Measurements from ENCODE around the gene POLL. TPM values are rescaled to one million over a fixed set of nuclear protein-coding genes. Genes with fewer than 3 reads are reported as not detected.
A peak's percentile ranks its signal among the peaks of the same experiment; 100 is the strongest.

Gene POLL
- total and polyA plus RNA-seq, 2 experiments from 2014 or later = 16.8 to 17.7 TPM

- H3K79me2 ChIP-seq = no peaks in the 10 kb centered on the region
- DNase-seq (ENCODE audit: low spot score) = peak; percentile 82
- WGBS (ENCODE audit: low lambda C conversion rate, missing lambda C conversion rate) = 40% methylated on average over 6 of the region's 6 CpGs
- no peak overlapping the region for H2AFZ ChIP-seq
- H3K36me3 ChIP-seq (replicated peaks; ENCODE audit: insufficient read depth, low read depth) = no peaks in the 10 kb centered on the region
- H3K4me2 ChIP-seq = no peak overlapping the region
- no peaks in the 10 kb centered on the region for H3K9me2 ChIP-seq (replicated peaks; ENCODE audit: insufficient read depth)
- H3K4me3 ChIP-seq = no peak overlapping the region
- H3K27ac ChIP-seq = no peak overlapping the region
- H4K20me1 ChIP-seq (ENCODE audit: insufficient read depth, poor library complexity, severe bottlenecking) = no peaks in the 10 kb centered on the region
- TF ChIP-seq CTCF (IDR thresholded peaks at IDR 0.05; ENCODE audit: poor library complexity) (peak; percentile 76), EZH2phosphoT487 (IDR thresholded peaks at IDR 0.05; ENCODE audit: low read depth, severe bottlenecking, unreplicated experiment) (no peak)
- H3K27me3 ChIP-seq = no peaks in the 10 kb centered on the region
- H3K9me3 ChIP-seq (ENCODE audit: low read depth) = no peaks in the 10 kb centered on the region
- no peaks in the 10 kb centered on the region for H3K4me1 ChIP-seq (ENCODE audit: insufficient read depth)
These were observed 14.8 kb upstream of the POLL start for GRCh38 chr10:101602761-101603398.

DNA sequence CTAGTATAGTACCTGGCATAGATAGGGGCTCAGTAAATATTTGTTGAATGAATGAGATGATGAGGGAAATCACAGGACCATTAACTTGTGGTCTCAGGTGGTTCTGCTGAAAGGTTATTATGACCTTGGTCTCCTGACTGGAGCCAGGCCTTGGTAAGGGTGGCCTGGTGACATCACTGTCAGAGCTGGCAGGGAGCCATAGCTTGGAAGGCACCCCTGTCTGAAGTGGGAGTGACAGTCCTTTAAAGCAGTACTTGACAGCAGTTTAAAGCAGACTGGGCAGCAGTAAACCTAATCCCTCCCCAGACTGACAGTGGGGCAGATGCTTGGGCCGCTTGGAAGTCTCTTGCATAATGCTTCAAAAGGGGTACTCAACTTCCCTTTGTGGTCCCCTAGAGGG is 13.5 kb upstream of the POLL start:
- H3K9me3 ChIP-seq (ENCODE audit: low read depth) = no peaks in the 10 kb centered on the region
- H3K27me3 ChIP-seq = no peaks in the 10 kb centered on the region
- DNase-seq (ENCODE audit: low spot score) = no peak
- WGBS (ENCODE audit: low lambda C conversion rate, missing lambda C conversion rate) = 89% methylated on average over 1 of the region's 1 CpG
- no peak overlapping the region for H3K4me3 ChIP-seq
- no peaks in the 10 kb centered on the region for H4K20me1 ChIP-seq (ENCODE audit: insufficient read depth, poor library complexity, severe bottlenecking)
- no peaks in the 10 kb centered on the region for H3K9me2 ChIP-seq (replicated peaks; ENCODE audit: insufficient read depth)
- H3K4me2 ChIP-seq = no peak overlapping the region
- no peak overlapping the region for H3K27ac ChIP-seq
- H3K36me3 ChIP-seq (replicated peaks; ENCODE audit: insufficient read depth, low read depth) = no peaks in the 10 kb centered on the region
- H3K79me2 ChIP-seq = no peaks in the 10 kb centered on the region
- H3K4me1 ChIP-seq (ENCODE audit: insufficient read depth) = no peaks in the 10 kb centered on the region
- H2AFZ ChIP-seq = no peak overlapping the region
- no peak for TF ChIP-seq CTCF (IDR thresholded peaks at IDR 0.05; ENCODE audit: poor library complexity)
- no peak for TF ChIP-seq EZH2 (IDR thresholded peaks at IDR 0.05; ENCODE audit: borderline replicate concordance)
- TF ChIP-seq EZH2phosphoT487 (IDR thresholded peaks at IDR 0.05; ENCODE audit: low read depth, severe bottlenecking, unreplicated experiment) = no peak

- H3K79me2 ChIP-seq = no peaks in the 10 kb centered on the region
- no peaks in the 10 kb centered on the region for H3K36me3 ChIP-seq (replicated peaks; ENCODE audit: insufficient read depth, low read depth)
- 60% methylated on average over 14 of the region's 14 CpGs for WGBS (ENCODE audit: low lambda C conversion rate, missing lambda C conversion rate)
- no peak overlapping the region for H2AFZ ChIP-seq
- no peak overlapping the region for H3K4me3 ChIP-seq
- no peaks in the 10 kb centered on the region for H3K27me3 ChIP-seq
- no peaks in the 10 kb centered on the region for H3K4me1 ChIP-seq (ENCODE audit: insufficient read depth)
- no peaks in the 10 kb centered on the region for H4K20me1 ChIP-seq (ENCODE audit: insufficient read depth, poor library complexity, severe bottlenecking)
- no peak for TF ChIP-seq EZH2phosphoT487 (IDR thresholded peaks at IDR 0.05; ENCODE audit: low read depth, severe bottlenecking, unreplicated experiment)
- no peak for TF ChIP-seq EZH2 (IDR thresholded peaks at IDR 0.05; ENCODE audit: borderline replicate concordance)
- no peak for TF ChIP-seq CTCF (IDR thresholded peaks at IDR 0.05; ENCODE audit: poor library complexity)
- H3K9me3 ChIP-seq (ENCODE audit: low read depth) = no peaks in the 10 kb centered on the region
- no peak overlapping the region for H3K4me2 ChIP-seq
- H3K9me2 ChIP-seq (replicated peaks; ENCODE audit: insufficient read depth) = no peaks in the 10 kb centered on the region
- no peak overlapping the region for H3K27ac ChIP-seq
- no peak for DNase-seq (ENCODE audit: low spot score)
These were observed 9.2 kb upstream of the POLL start for GRCh38 chr10:101597091-101597900.

All from hepatocyte (in vitro differentiated cells).